ENCODE results near the gene MAGI3.

GRCh38 chr1:113511269-113511668 is 121.0 kb downstream of the MAGI3 start:
- TF ChIP-seq ELK1 (IDR thresholded peaks at IDR 0.05; ENCODE audit: low read depth, low read length) (no peak), POLR2AphosphoS2 (conservative IDR thresholded peaks at IDR 0.05; ENCODE audit: low read length) (no peak), CTCF (IDR thresholded peaks at IDR 0.05) (no peak), POLR2A (IDR thresholded peaks at IDR 0.05; ENCODE audit: low read length) (no peak), HDAC2 (IDR thresholded peaks at IDR 0.05) (no peak), HMGXB4 (CRISPR knock-in tag; IDR thresholded peaks at IDR 0.05; ENCODE audit: borderline replicate concordance) (no peak), REST (IDR thresholded peaks at IDR 0.05) (no peak), ZNF302 (CRISPR knock-in tag; IDR thresholded peaks at IDR 0.05) (no peak), EP300 (IDR thresholded peaks at IDR 0.05) (no peak)

Measured in A549 (cell line).